OCI-LY3 (cell line): ENCODE data around the gene DOCK1.

ENCODE experiments used
- CTCF ChIP-seq: fragments of 200-600, 300-600 bp; sonication (generic); IDR thresholded peaks from 2 replicates; pipeline ENCODE4 v1.5.1; 2014; ENCODE audit warnings: antibody characterized with exemption, low read length, low read depth
- EZH2phosphoT487 ChIP-seq: fragments of 200-600 bp; shearing (Covaris generic); IDR thresholded peaks from 2 replicates; pipeline ENCODE4 v1.6.1; 2018; ENCODE audit warnings: antibody characterized with exemption, mixed run types, low read depth

GRCh38 chr10:126955934-126956711 lies 50.9 kb downstream of the DOCK1 start:
- TF ChIP-seq CTCF (no peak), EZH2phosphoT487 (no peak)
